ENCODE data around the gene SUFU.

SUFU gene

GRCh38 chr10:102586858-102587257 is 83.1 kb downstream of the SUFU start:
- no peak for TF ChIP-seq CTCF (IDR thresholded peaks at IDR 0.05; ENCODE audit: extremely low read depth, insufficient read depth, missing control alignments)
- DNase-seq (ENCODE audit: low spot score) = no peak
- in situ Hi-C loops (cut with MboI; ENCODE audit: low pct_unique_long_range_greater_than_20kb, low sequenced_read_pairs, unreplicated experiment) = loop anchor here (25.0 kb wide), 1 partner anchor 350 kb away; the partner anchor contains the start of genes ELOVL3, GBF1 and PITX3

- in situ Hi-C loops (cut with MboI; ENCODE audit: low pct_unique_long_range_greater_than_20kb, low sequenced_read_pairs, unreplicated experiment) = loop anchor here (25.0 kb wide), 1 partner anchor 352 kb away; the partner anchor contains the start of genes ELOVL3, GBF1 and PITX3
- TF ChIP-seq CTCF (IDR thresholded peaks at IDR 0.05; ENCODE audit: extremely low read depth, insufficient read depth, missing control alignments) = no peak
- DNase-seq (ENCODE audit: low spot score) = no peak
Measured at GRCh38 chr10:102588875-102589274, 85.1 kb downstream of the SUFU start.

GRCh38 chr10:102593074-102593803 is 89.5 kb downstream of the SUFU start:
- DNase-seq (ENCODE audit: low spot score) = no peak
- no peak for TF ChIP-seq CTCF (IDR thresholded peaks at IDR 0.05; ENCODE audit: extremely low read depth, insufficient read depth, missing control alignments)
- in situ Hi-C loops (cut with MboI; ENCODE audit: low pct_unique_long_range_greater_than_20kb, low sequenced_read_pairs, unreplicated experiment) = loop anchor here (25.0 kb wide), 1 partner anchor 356 kb away; the partner anchor contains the start of genes ELOVL3, GBF1 and PITX3

- TF ChIP-seq CTCF (IDR thresholded peaks at IDR 0.05; ENCODE audit: extremely low read depth, insufficient read depth, missing control alignments) = no peak
- DNase-seq (ENCODE audit: low spot score) = no peak
- in situ Hi-C loops (cut with MboI; ENCODE audit: low pct_unique_long_range_greater_than_20kb, low sequenced_read_pairs, unreplicated experiment) = loop anchor here (25.0 kb wide), 1 partner anchor 356 kb away; the partner anchor contains the start of genes ELOVL3, GBF1 and PITX3
Measured at GRCh38 chr10:102593804-102594079, 90.0 kb downstream of the SUFU start.

- no peak for DNase-seq (ENCODE audit: low spot score)
- no peak for TF ChIP-seq CTCF (IDR thresholded peaks at IDR 0.05; ENCODE audit: extremely low read depth, insufficient read depth, missing control alignments)
- in situ Hi-C loops (cut with MboI; ENCODE audit: low pct_unique_long_range_greater_than_20kb, low sequenced_read_pairs, unreplicated experiment) = loop anchor here (25.0 kb wide), 1 partner anchor 358 kb away; the partner anchor contains the start of genes ELOVL3, GBF1 and PITX3
Measured at GRCh38 chr10:102595293-102595692, 91.5 kb downstream of the SUFU start.

- in situ Hi-C loops (cut with MboI; ENCODE audit: low pct_unique_long_range_greater_than_20kb, low sequenced_read_pairs, unreplicated experiment) = loop anchor here (25.0 kb wide), 1 partner anchor 359 kb away; the partner anchor contains the start of genes ELOVL3, GBF1 and PITX3
- no peak for DNase-seq (ENCODE audit: low spot score)
- TF ChIP-seq CTCF (IDR thresholded peaks at IDR 0.05; ENCODE audit: extremely low read depth, insufficient read depth, missing control alignments) = no peak
Measured at GRCh38 chr10:102595897-102596296, 92.1 kb downstream of the SUFU start.

All from GM13977 (cell line).